Duodenal mucosa (tissue), 2 donors: ENCODE measurements around the gene ATG4B.
A peak's percentile ranks its signal among the peaks of the same experiment; 100 is the strongest.

ENCODE experiments used
- H3K27ac ChIP-seq: one replicate; pipeline ENCODE4 v1.7.0; 2013; ENCODE audit warnings: low read depth, low read length
- H3K27me3 ChIP-seq, 2 donors: one replicate each; pipeline ENCODE4 v1.7.0; 2013; ENCODE audit warnings: low read length in 2 of 2, control low read depth in 1 of 2; ENCODE audit not compliant: insufficient read depth in 2 of 2, control insufficient read depth in 1 of 2
- H3K36me3 ChIP-seq, 2 donors: one replicate each; pipeline ENCODE4 v1.7.0; 2013; ENCODE audit warnings: low read length in 2 of 2, control low read depth in 1 of 2; ENCODE audit not compliant: insufficient read depth in 2 of 2, control insufficient read depth in 1 of 2
- H3K4me1 ChIP-seq, 2 donors: one replicate each; pipeline ENCODE4 v1.7.0; 2013; ENCODE audit warnings: low read length in 2 of 2, control low read depth in 1 of 2; ENCODE audit not compliant: insufficient read depth in 2 of 2, control insufficient read depth in 1 of 2
- H3K4me3 ChIP-seq, 2 donors: one replicate each; pipeline ENCODE4 v1.7.0; 2013; ENCODE audit warnings: low read length in 2 of 2, low read depth in 1 of 2
- H3K9ac ChIP-seq, 2 donors: one replicate each; pipeline ENCODE4 v1.7.0; 2013; ENCODE audit warnings: low read length in 2 of 2, low read depth in 1 of 2
- H3K9me3 ChIP-seq, 2 donors: one replicate each; pipeline ENCODE4 v1.7.0; 2013; ENCODE audit warnings: low read length in 2 of 2, control low read depth in 1 of 2; ENCODE audit not compliant: control insufficient read depth in 1 of 2

ATG4B gene

GRCh38 chr2:241686650-241687425 lies 49.3 kb downstream of the ATG4B start, which contains the start of gene DTYMK:
TSS of gene DTYMK (minus strand) at chr2:241686815. CDS start at chr2:241686783, 32 bp downstream.
- Histone ChIP-seq H3K9me3 (no peaks in the 10 kb centered on the region), H3K27ac (peak within 1 kb of the TSS; percentile 91), H3K9ac (peak within 1 kb of the TSS; percentile 79 to 93), H3K4me1 (peaks cover 13 to 14% of the 10 kb centered on the region in 2 donors), H3K36me3 (peaks cover 4 to 19% of the 10 kb centered on the region in 2 donors), H3K27me3 (no peaks in the 10 kb centered on the region), H3K4me3 (peak within 1 kb of the TSS; percentile 96 to 97)

GRCh38 chr2:241689306-241689705 lies 51.8 kb downstream of the ATG4B start:
- Histone ChIP-seq H3K27me3 (no peaks in the 10 kb centered on the region), H3K27ac (no peak overlapping the region), H3K9me3 (no peaks in the 10 kb centered on the region), H3K4me3 (no peak overlapping the region), H3K9ac (no peak overlapping the region), H3K4me1 (peaks cover 13 to 14% of the 10 kb centered on the region in 2 donors), H3K36me3 (peaks cover 4 to 27% of the 10 kb centered on the region in 2 donors)

- H3K9me3 ChIP-seq: no peaks in the 10 kb centered on the region
- no peak overlapping the region for H3K9ac ChIP-seq
- no peaks in the 10 kb centered on the region for H3K27me3 ChIP-seq
- H3K36me3 ChIP-seq: peaks cover 4 to 35% of the 10 kb centered on the region in 2 donors
- H3K4me3 ChIP-seq: no peak overlapping the region
- peaks cover 13 to 14% of the 10 kb centered on the region in 2 donors for H3K4me1 ChIP-seq
- H3K27ac ChIP-seq: no peak overlapping the region
Measured at GRCh38 chr2:241690202-241690717, 52.8 kb downstream of the ATG4B start.

GRCh38 chr2:241692448-241692847 lies 55.0 kb downstream of the ATG4B start:
- no peak overlapping the region for H3K4me3 ChIP-seq
- no peak overlapping the region for H3K9ac ChIP-seq
- peaks cover 4 to 35% of the 10 kb centered on the region in 2 donors for H3K36me3 ChIP-seq
- no peaks in the 10 kb centered on the region for H3K9me3 ChIP-seq
- no peak overlapping the region for H3K27ac ChIP-seq
- peaks cover 5 to 9% of the 10 kb centered on the region in 2 donors for H3K4me1 ChIP-seq
- no peaks in the 10 kb centered on the region for H3K27me3 ChIP-seq

GRCh38 chr2:241695651-241696050 lies 58.2 kb downstream of the ATG4B start:
- no peaks in the 10 kb centered on the region for H3K4me1 ChIP-seq
- H3K9ac ChIP-seq: no peak overlapping the region
- H3K4me3 ChIP-seq: no peak overlapping the region
- H3K36me3 ChIP-seq: peaks cover 0 to 24% of the 10 kb centered on the region in 2 donors
- no peaks in the 10 kb centered on the region for H3K9me3 ChIP-seq
- no peak overlapping the region for H3K27ac ChIP-seq
- H3K27me3 ChIP-seq: no peaks in the 10 kb centered on the region

- Histone ChIP-seq H3K4me3 (peak overlapping the region; percentile 67 to 77), H3K27me3 (no peaks in the 10 kb centered on the region), H3K9me3 (no peaks in the 10 kb centered on the region), H3K4me1 (peaks cover 6 to 8% of the 10 kb centered on the region in 2 donors), H3K36me3 (peaks cover 5 to 10% of the 10 kb centered on the region in 2 donors), H3K27ac (no peak overlapping the region), H3K9ac (peak overlapping the region in 1 of 2 donors; percentile 77)
Measured at GRCh38 chr2:241701149-241701398, 63.6 kb downstream of the ATG4B start.

GRCh38 chr2:241701399-241702154 lies 64.1 kb downstream of the ATG4B start, which contains the start of gene ING5:
TSS of gene ING5 (plus strand) at chr2:241702039. CDS start at chr2:241702066, 27 bp downstream.
- H3K27me3 ChIP-seq: no peaks in the 10 kb centered on the region

GRCh38 chr2:241702155-241703031 lies 64.9 kb downstream of the ATG4B start:
- H3K9ac ChIP-seq: peak overlapping the region; percentile 61 to 64

More at GRCh38 chr2:241701399-241702154, 64.1 kb downstream of the ATG4B start, which contains the start of gene ING5:
- peaks cover 6 to 8% of the 10 kb centered on the region in 2 donors for H3K4me1 ChIP-seq
- H3K4me3 ChIP-seq: peak within 1 kb of the TSS; percentile 81 to 83
- peaks cover 0 to 2% of the 10 kb centered on the region in 2 donors for H3K9me3 ChIP-seq
- peaks cover 11 to 13% of the 10 kb centered on the region in 2 donors for H3K36me3 ChIP-seq
- peak within 1 kb of the TSS; percentile 61 to 77 for H3K9ac ChIP-seq
- peak within 1 kb of the TSS; percentile 90 for H3K27ac ChIP-seq

GRCh38 chr2:241703032-241703604 lies 65.6 kb downstream of the ATG4B start:
- no peaks in the 10 kb centered on the region for H3K27me3 ChIP-seq
- H3K4me1 ChIP-seq: peaks cover 6 to 8% of the 10 kb centered on the region in 2 donors
- H3K9me3 ChIP-seq: peaks cover 0 to 4% of the 10 kb centered on the region in 2 donors
- H3K4me3 ChIP-seq: peak overlapping the region; percentile 81 to 83
- H3K9ac ChIP-seq: peak overlapping the region; percentile 61 to 64
- H3K27ac ChIP-seq: no peak overlapping the region
- peaks cover 11 to 26% of the 10 kb centered on the region in 2 donors for H3K36me3 ChIP-seq

More at GRCh38 chr2:241702155-241703031, 64.9 kb downstream of the ATG4B start:
- peaks cover 6 to 8% of the 10 kb centered on the region in 2 donors for H3K4me1 ChIP-seq
- peak overlapping the region; percentile 81 to 83 for H3K4me3 ChIP-seq
- H3K36me3 ChIP-seq: peaks cover 11 to 19% of the 10 kb centered on the region in 2 donors
- H3K27me3 ChIP-seq: no peaks in the 10 kb centered on the region
- H3K27ac ChIP-seq: peak overlapping the region; percentile 78
- peaks cover 0 to 4% of the 10 kb centered on the region in 2 donors for H3K9me3 ChIP-seq
